PC-9 (cell line): ENCODE data around the gene ERAP2.

ENCODE experiments used
- EZH2 ChIP-seq: fragments of 200-600 bp; sonication (generic); IDR thresholded peaks from 2 replicates; pipeline ENCODE4 v1.8.0; 2017; ENCODE audit warnings: antibody characterized with exemption, low read depth
- TF ChIP-seq, protein P1 (sequence below): fragments of 200-600 bp; sonication (generic); conservative IDR thresholded peaks from 2 replicates; pipeline ENCODE4 v1.6.1; 2017; ENCODE audit warnings: mixed run types, antibody characterized with exemption, mild to moderate bottlenecking, moderate library complexity

DNA sequence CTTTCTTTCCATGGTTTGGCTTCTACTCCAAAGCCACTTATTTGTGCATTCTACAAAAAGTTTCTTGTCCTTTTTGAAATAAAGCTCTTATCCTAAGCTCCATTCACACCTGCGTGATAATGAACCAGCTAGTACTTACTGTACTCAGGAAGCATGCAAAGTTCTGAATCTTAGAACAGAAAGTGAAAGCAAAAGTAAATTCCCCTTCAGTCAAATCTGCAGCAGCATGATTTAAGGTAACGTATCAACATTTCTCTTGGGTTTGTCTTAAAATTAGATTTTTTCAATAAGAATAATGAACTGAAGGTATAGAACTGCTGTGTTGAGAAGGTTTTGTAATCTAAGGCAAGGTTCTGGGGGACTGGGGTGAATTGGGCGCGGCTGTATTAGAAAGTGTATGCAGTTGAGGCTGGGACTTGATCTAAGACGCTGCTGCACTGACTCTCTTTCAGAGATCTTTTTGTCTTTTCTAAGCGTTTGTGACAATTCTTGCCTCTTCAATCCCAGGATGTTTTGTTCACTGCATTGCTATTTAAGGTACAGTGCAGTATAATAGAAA lies at the start of gene ERAP2:
- TF ChIP-seq EZH2 = no peak
- TF ChIP-seq, protein P1, sequence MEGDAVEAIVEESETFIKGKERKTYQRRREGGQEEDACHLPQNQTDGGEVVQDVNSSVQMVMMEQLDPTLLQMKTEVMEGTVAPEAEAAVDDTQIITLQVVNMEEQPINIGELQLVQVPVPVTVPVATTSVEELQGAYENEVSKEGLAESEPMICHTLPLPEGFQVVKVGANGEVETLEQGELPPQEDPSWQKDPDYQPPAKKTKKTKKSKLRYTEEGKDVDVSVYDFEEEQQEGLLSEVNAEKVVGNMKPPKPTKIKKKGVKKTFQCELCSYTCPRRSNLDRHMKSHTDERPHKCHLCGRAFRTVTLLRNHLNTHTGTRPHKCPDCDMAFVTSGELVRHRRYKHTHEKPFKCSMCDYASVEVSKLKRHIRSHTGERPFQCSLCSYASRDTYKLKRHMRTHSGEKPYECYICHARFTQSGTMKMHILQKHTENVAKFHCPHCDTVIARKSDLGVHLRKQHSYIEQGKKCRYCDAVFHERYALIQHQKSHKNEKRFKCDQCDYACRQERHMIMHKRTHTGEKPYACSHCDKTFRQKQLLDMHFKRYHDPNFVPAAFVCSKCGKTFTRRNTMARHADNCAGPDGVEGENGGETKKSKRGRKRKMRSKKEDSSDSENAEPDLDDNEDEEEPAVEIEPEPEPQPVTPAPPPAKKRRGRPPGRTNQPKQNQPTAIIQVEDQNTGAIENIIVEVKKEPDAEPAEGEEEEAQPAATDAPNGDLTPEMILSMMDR = no peak
